HPDE6-E6E7 (cell line): ENCODE measurements around the gene CCT8L2.
"Not testable (repeated sequence)": the region's sequence is repeated elsewhere in the genome, so short reads cannot be mapped to it uniquely, and the experiment has no call there.

Source experiments
- DNase-seq: peaks from one replicate; pipeline ENCODE4 v3.0.0; 2011; ENCODE audit warnings: missing footprints; ENCODE audit errors: extremely low spot score

Gene CCT8L2

GRCh38 chr22:16592710-16593109 is at the start of gene CCT8L2:
Gene CCT8L2, minus strand, starts transcription at chr22:16592810. Its CDS starts 260 bp downstream, at chr22:16592550.
- not testable (repeated sequence) for DNase-seq

- DNase-seq, result not testable (repeated sequence)
These were observed 42.8 kb upstream of the CCT8L2 start for GRCh38 chr22:16635442-16635841.

- DNase-seq, result not testable (repeated sequence)
These were observed 41.5 kb upstream of the CCT8L2 start for GRCh38 chr22:16634092-16634491.

GRCh38 chr22:16628476-16628875 is 35.9 kb upstream of the CCT8L2 start:
- DNase-seq, result not testable (repeated sequence)

GRCh38 chr22:16625018-16625417 is 32.4 kb upstream of the CCT8L2 start:
- not testable (repeated sequence) for DNase-seq

GRCh38 chr22:16623595-16623994 is 31.0 kb upstream of the CCT8L2 start:
- DNase-seq, result not testable (repeated sequence)

- DNase-seq, result not testable (repeated sequence)
These were observed 24.9 kb upstream of the CCT8L2 start for GRCh38 chr22:16617516-16617915.

- not testable (repeated sequence) for DNase-seq
These were observed 23.9 kb upstream of the CCT8L2 start for GRCh38 chr22:16616390-16616938.

- not testable (repeated sequence) for DNase-seq
These were observed 23.1 kb upstream of the CCT8L2 start for GRCh38 chr22:16615606-16616245.

- no peak for DNase-seq
These were observed 17.1 kb upstream of the CCT8L2 start for GRCh38 chr22:16609548-16610261.

GRCh38 chr22:16608931-16609330 is 16.3 kb upstream of the CCT8L2 start:
- no peak for DNase-seq

GRCh38 chr22:16604257-16604998 is 11.8 kb upstream of the CCT8L2 start:
- not testable (repeated sequence) for DNase-seq

- not testable (repeated sequence) for DNase-seq
These were observed 11.2 kb upstream of the CCT8L2 start for GRCh38 chr22:16603770-16604242.

GRCh38 chr22:16603448-16603768 is 10.8 kb upstream of the CCT8L2 start:
- DNase-seq, result no peak

GRCh38 chr22:16602728-16603447 is 10.3 kb upstream of the CCT8L2 start:
- not testable (repeated sequence) for DNase-seq

GRCh38 chr22:16602224-16602727 is 9.7 kb upstream of the CCT8L2 start:
- DNase-seq, result not testable (repeated sequence)

- DNase-seq, result no peak
These were observed 9.0 kb upstream of the CCT8L2 start for GRCh38 chr22:16601437-16602223.

GRCh38 chr22:16600644-16601436 is 8.2 kb upstream of the CCT8L2 start:
- DNase-seq, result peak; percentile 13

GRCh38 chr22:16599648-16600047 is 7.0 kb upstream of the CCT8L2 start:
- not testable (repeated sequence) for DNase-seq

- DNase-seq, result not testable (repeated sequence)
These were observed 2.6 kb upstream of the CCT8L2 start for GRCh38 chr22:16595251-16595650.
